HEK293T (cell line): Measurements from ENCODE around the gene COL17A1.

Experiments
- CTCF ChIA-PET: fragments of 350-600 bp; formaldehyde crosslinking; extraction: SDS; loops from one replicate; lab custom pipeline; 2021; ENCODE audit warnings: antibody characterized with exemption, inconsistent platforms; lab: Yijun Ruan, JAX
- POLR2A ChIA-PET: fragments of 350-600 bp; formaldehyde crosslinking; extraction: SDS; loops from one replicate; lab custom pipeline; 2020; ENCODE audit warnings: antibody characterized with exemption, inconsistent platforms; lab: Yijun Ruan, JAX
- DNase-seq: peaks from one replicate; pipeline ENCODE4 v3.0.0; 2012; ENCODE audit warnings: mixed read lengths; ENCODE audit errors: extremely low spot score
- ARNT ChIP-seq: fragments of 450-650 bp; IDR thresholded peaks from 2 replicates; pipeline ENCODE4 v1.6.1; 2017; ENCODE audit warnings: mild to moderate bottlenecking
- BHLHE40 ChIP-seq: fragments of 450-650 bp; IDR thresholded peaks from 2 replicates; pipeline ENCODE4 v1.6.1; 2016; ENCODE audit warnings: mild to moderate bottlenecking, moderate library complexity, borderline replicate concordance
- CTBP1 ChIP-seq: fragments of 450-650 bp; IDR thresholded peaks from 2 replicates; pipeline ENCODE4 v1.6.1; 2016; ENCODE audit warnings: borderline replicate concordance
- ELF4 ChIP-seq: fragments of 450-650 bp; IDR thresholded peaks from 2 replicates; pipeline ENCODE4 v1.6.1; 2017; ENCODE audit warnings: antibody characterized with exemption
- FOXA1 ChIP-seq: fragments of 450-650 bp; IDR thresholded peaks from 2 replicates; pipeline ENCODE4 v1.6.1; 2016; ENCODE audit warnings: mild to moderate bottlenecking
- FOXK2 ChIP-seq: fragments of 450-650 bp; IDR thresholded peaks from 2 replicates; pipeline ENCODE4 v1.6.1; 2016; ENCODE audit warnings: mild to moderate bottlenecking
- FOXM1 ChIP-seq: fragments of 450-650 bp; IDR thresholded peaks from 2 replicates; pipeline ENCODE4 v1.6.1; 2017; ENCODE audit warnings: mild to moderate bottlenecking, borderline replicate concordance
- HDGF ChIP-seq: fragments of 450-650 bp; IDR thresholded peaks from 2 replicates; pipeline ENCODE4 v1.6.1; 2017; ENCODE audit warnings: antibody characterized with exemption, borderline replicate concordance
- L3MBTL2 ChIP-seq: fragments of 450-650 bp; conservative IDR thresholded peaks from 2 replicates; pipeline ENCODE4 v1.6.1; 2016; ENCODE audit warnings: mild to moderate bottlenecking
- LEF1 ChIP-seq: fragments of 450-650 bp; IDR thresholded peaks from 2 replicates; pipeline ENCODE4 v1.6.1; 2017; ENCODE audit warnings: mild to moderate bottlenecking, borderline replicate concordance
- NFRKB ChIP-seq: fragments of 450-650 bp; IDR thresholded peaks from 2 replicates; pipeline ENCODE4 v1.6.1; 2016; ENCODE audit warnings: mild to moderate bottlenecking, moderate library complexity
- PKNOX1 ChIP-seq: fragments of 450-650 bp; IDR thresholded peaks from 2 replicates; pipeline ENCODE4 v1.6.1; 2016
- SP1 ChIP-seq: fragments of 450-650 bp; IDR thresholded peaks from 2 replicates; pipeline ENCODE4 v1.6.1; 2017
- SUZ12 ChIP-seq: fragments of 450-650 bp; IDR thresholded peaks from 2 replicates; pipeline ENCODE4 v1.6.1; 2016; ENCODE audit warnings: mild to moderate bottlenecking
- TARDBP ChIP-seq: fragments of 450-650 bp; IDR thresholded peaks from 2 replicates; pipeline ENCODE4 v1.6.1; 2016
- ZNF384 ChIP-seq: fragments of 450-650 bp; IDR thresholded peaks from 2 replicates; pipeline ENCODE4 v1.6.1; 2016

COL17A1 gene

GRCh38 chr10:104117839-104118323, 32.2 kb upstream of the COL17A1 start:
- TF ChIP-seq ELF4: no peak
- no peak for TF ChIP-seq PKNOX1
- no peak for TF ChIP-seq CTBP1
- no peak for TF ChIP-seq FOXA1
- no peak for TF ChIP-seq LEF1
- no peak for TF ChIP-seq SUZ12
- TF ChIP-seq ZNF384: no peak
- TF ChIP-seq TARDBP: no peak
- no peak for TF ChIP-seq FOXM1
- TF ChIP-seq SP1: no peak
- TF ChIP-seq ARNT: no peak
- TF ChIP-seq NFRKB: no peak
- TF ChIP-seq BHLHE40: no peak
- TF ChIP-seq HDGF: no peak
- no peak for TF ChIP-seq FOXK2
- no peak for TF ChIP-seq L3MBTL2
- ChIA-PET CTCF (no interaction called here), POLR2A (no interaction called here)
- DNase-seq: no peak

DNA sequence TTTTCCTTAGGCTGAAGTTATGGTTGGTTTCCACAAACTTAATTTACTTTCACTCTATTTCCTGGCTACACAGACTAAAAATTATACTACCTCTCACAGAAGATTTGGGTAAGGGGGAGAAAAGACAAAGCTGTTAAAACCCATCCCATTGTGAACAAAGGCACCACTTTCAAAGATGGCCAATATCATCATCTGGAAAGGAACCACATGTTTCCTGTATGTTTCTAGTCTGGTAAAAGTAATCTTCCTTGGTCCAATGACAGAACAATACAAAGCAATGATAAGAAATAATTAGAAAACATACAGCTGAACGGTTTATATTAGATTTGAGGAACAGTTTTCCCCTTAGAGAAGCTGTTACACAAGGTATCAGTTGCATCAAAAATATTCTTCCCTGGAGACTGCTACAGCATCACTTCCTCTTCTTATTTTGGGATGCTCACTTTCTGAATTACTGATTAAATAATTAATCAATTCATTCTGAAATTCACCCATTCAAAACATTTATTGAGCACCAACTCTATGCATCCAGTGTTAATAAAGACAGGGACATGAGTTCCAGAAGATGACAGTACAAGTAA, 27.8 kb upstream of the COL17A1 start:
- CTCF ChIA-PET: interaction anchor here (0.5 to 0.6 kb wide), 2 partner anchors 14 to 15 kb away, joined by 3 read pairs; no protein-coding TSS in a partner anchor
- POLR2A ChIA-PET: no interaction called here
- no peak for DNase-seq
- no peak for TF ChIP-seq TARDBP

GRCh38 chr10:104109908-104110662, 24.4 kb upstream of the COL17A1 start:
- DNase-seq: no peak
- TF ChIP-seq SP1 (no peak), HDGF (no peak), FOXM1 (no peak), SUZ12 (no peak), TARDBP (no peak), PKNOX1 (no peak), FOXK2 (no peak), NFRKB (no peak), ELF4 (no peak), ARNT (no peak), ZNF384 (no peak), CTBP1 (no peak), BHLHE40 (no peak), LEF1 (no peak), FOXA1 (no peak), L3MBTL2 (no peak)
- POLR2A ChIA-PET: no interaction called here
- CTCF ChIA-PET: interaction anchor here (1.9 kb wide), 1 partner anchor 12 kb away, joined by 5 read pairs; the partner anchor contains the start of gene SFR1

- TF ChIP-seq PKNOX1 (no peak), NFRKB (no peak), FOXK2 (no peak), TARDBP (no peak), ZNF384 (no peak)
- POLR2A ChIA-PET: interaction anchor here (1.4 kb wide), 1 partner anchor 16 kb away, joined by 8 read pairs; the partner anchor contains the start of gene SFR1
- CTCF ChIA-PET: no interaction called here
- no peak for DNase-seq
These were observed 19.2 kb upstream of the COL17A1 start for GRCh38 chr10:104104926-104105325.

DNA sequence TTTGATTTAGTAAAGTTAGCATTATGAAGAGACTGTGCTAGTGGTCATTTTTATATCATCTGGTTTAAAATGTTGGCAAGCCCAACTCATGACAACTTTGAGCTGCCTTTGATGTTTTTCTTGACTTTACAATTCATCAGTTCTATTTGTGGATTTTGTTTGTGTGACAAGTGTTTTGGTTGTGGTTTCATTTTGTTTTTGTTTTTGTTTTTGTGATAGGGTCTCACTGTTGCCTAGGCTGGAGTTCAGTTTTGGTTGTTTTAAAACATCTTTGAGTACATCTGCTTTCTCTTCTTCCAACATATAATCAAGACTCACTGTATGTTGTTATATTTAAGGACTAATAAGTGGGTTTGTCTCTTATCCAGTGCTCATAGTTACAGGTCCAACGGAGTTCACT, 18.7 kb upstream of the COL17A1 start:
- TF ChIP-seq BHLHE40: no peak
- TF ChIP-seq FOXM1: no peak
- TF ChIP-seq TARDBP: no peak
- TF ChIP-seq HDGF: no peak
- no peak for TF ChIP-seq ARNT
- TF ChIP-seq FOXA1: no peak
- DNase-seq: no peak
- ChIA-PET POLR2A (interaction anchor here (1.4 kb wide), 1 partner anchor 17 kb away, joined by 8 read pairs; the partner anchor contains the start of gene SFR1), CTCF (no interaction called here)

DNA sequence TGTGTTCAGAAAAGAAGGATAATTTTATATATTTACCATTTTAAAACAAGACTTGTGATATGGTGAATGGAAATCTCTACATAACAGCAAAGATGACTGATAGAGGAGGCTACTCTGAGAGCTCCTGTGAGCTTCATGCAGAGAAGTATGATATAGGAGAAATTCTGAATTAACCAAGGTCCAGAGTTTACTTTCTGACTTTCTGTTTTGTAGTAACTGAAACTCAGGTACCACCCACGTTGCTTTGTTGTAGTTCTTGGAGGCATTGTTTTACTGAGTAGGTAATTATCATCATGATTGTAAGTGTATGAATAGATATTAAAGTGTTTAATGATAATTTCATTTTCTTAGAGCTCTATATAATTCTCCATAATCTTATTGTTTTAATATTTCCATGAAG, 18.3 kb upstream of the COL17A1 start:
- no peak for DNase-seq
- ChIA-PET CTCF (no interaction called here), POLR2A (interaction anchor here (1.4 kb wide), 1 partner anchor 17 kb away, joined by 8 read pairs; the partner anchor contains the start of gene SFR1)
- TF ChIP-seq LEF1: no peak
- TF ChIP-seq L3MBTL2: no peak
- TF ChIP-seq TARDBP: no peak
- no peak for TF ChIP-seq NFRKB
- no peak for TF ChIP-seq FOXA1
- no peak for TF ChIP-seq BHLHE40
- TF ChIP-seq SP1: no peak
- no peak for TF ChIP-seq PKNOX1
- no peak for TF ChIP-seq ELF4
- no peak for TF ChIP-seq FOXM1
- TF ChIP-seq SUZ12: no peak
- no peak for TF ChIP-seq ARNT
- TF ChIP-seq CTBP1: no peak
- TF ChIP-seq ZNF384: no peak
